ENCODE data around the gene STOX2. TPM values are rescaled to one million over a fixed set of nuclear protein-coding genes. Genes with fewer than 3 reads are reported as not detected.

Gene STOX2, protein sequence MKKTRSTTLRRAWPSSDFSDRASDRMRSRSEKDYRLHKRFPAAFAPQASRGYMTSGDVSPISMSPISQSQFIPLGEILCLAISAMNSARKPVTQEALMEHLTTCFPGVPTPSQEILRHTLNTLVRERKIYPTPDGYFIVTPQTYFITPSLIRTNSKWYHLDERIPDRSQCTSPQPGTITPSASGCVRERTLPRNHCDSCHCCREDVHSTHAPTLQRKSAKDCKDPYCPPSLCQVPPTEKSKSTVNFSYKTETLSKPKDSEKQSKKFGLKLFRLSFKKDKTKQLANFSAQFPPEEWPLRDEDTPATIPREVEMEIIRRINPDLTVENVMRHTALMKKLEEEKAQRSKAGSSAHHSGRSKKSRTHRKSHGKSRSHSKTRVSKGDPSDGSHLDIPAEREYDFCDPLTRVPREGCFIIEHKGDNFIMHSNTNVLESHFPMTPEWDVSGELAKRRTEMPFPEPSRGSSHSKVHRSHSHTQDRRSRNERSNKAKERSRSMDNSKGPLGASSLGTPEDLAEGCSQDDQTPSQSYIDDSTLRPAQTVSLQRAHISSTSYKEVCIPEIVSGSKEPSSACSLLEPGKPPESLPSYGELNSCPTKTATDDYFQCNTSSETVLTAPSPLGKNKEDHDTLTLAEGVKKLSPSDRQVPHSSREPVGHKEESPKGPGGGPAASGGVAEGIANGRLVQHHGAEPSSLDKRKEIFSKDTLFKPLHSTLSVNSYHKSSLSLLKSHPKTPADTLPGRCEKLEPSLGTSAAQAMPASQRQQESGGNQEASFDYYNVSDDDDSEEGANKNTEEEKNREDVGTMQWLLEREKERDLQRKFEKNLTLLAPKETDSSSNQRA (N-terminal part only)
- total RNA-seq (2014; rRNA removed; shearing (Covaris generic)) (not detected in 2 replicates), polyA plus RNA-seq (2016; fragmentation: Nextera tagmentation; extraction: Ambion mirVana) (not detected in 2 replicates)

DNA sequence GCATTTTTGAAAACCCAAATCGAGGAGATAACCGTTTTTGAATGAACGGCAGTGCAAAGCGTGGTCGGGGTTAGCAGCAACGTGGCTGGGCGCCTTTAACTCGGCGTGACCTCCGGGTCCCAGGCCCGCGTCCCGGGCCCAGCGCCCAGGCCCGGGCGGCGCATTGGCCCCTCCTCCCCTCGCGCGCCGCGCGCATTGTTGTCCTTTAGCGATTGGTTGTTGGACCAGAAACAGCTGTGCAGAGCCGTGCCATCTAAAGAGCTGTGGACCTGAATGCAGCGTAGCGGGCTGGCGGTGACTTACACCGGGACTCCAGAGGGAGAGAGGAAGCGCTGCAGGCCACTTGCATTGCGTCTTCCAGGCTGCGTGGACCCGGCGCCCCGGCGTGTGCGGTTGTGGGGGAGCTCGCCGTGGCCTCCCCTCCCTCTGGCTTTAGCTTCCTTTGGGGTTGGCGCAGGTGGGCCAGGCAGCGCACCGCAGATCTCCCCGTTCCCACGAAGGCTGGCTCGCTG is at the start of gene STOX2:
TSS of gene STOX2 (plus strand) at position 227 of the 512 bp plus-strand sequence. CDS start 1,484 bp downstream, outside the sequence.
- Histone ChIP-seq H3K9me3 (ENCODE audit: low read depth) (no peaks in the 10 kb centered on the region), H3K27me3 (replicated peaks; ENCODE audit: insufficient read depth) (peaks cover 39% of the 10 kb centered on the region), H3K4me2 (ENCODE audit: unreplicated experiment) (peak within 1 kb of the TSS; percentile 62), H3K4me1 (ENCODE audit: insufficient read depth) (0 out of 2 replicates have a peak, but pooled peaks cover 4% of the 10 kb centered on the region), H3K9me2 (ENCODE audit: insufficient read depth) (no peaks in the 10 kb centered on the region), H3K9ac (no peak within 1 kb of the TSS), H3K4me3 (peak within 1 kb of the TSS; percentile 61), H4K20me1 (ENCODE audit: insufficient read depth) (no peaks in the 10 kb centered on the region), H2AFZ (peak within 1 kb of the TSS; percentile 44), H3K27ac (no peak within 1 kb of the TSS), H3K79me2 (ENCODE audit: insufficient read depth) (no peaks in the 10 kb centered on the region), H3F3A (ENCODE audit: insufficient read depth) (no peaks in the 10 kb centered on the region), H3K36me3 (ENCODE audit: low read depth) (no peaks in the 10 kb centered on the region)
- in situ Hi-C loops (cut with MboI) = no loop called here
- no peak for TF ChIP-seq EZH2phosphoT487 (IDR thresholded peaks at IDR 0.05; ENCODE audit: insufficient read depth, low read depth)
- no peak for TF ChIP-seq EZH2 (IDR thresholded peaks at IDR 0.05; ENCODE audit: insufficient read depth, poor library complexity, severe bottlenecking)
- DNase-seq = peak; percentile 38
- WGBS, 2 experiments (ENCODE audit: low coverage in 1 of 2, low lambda C conversion rate in 2 of 2, missing lambda C conversion rate in 2 of 2) = 2 to 3% methylated on average over 44 to 45 of the region's 45 CpGs

DNA sequence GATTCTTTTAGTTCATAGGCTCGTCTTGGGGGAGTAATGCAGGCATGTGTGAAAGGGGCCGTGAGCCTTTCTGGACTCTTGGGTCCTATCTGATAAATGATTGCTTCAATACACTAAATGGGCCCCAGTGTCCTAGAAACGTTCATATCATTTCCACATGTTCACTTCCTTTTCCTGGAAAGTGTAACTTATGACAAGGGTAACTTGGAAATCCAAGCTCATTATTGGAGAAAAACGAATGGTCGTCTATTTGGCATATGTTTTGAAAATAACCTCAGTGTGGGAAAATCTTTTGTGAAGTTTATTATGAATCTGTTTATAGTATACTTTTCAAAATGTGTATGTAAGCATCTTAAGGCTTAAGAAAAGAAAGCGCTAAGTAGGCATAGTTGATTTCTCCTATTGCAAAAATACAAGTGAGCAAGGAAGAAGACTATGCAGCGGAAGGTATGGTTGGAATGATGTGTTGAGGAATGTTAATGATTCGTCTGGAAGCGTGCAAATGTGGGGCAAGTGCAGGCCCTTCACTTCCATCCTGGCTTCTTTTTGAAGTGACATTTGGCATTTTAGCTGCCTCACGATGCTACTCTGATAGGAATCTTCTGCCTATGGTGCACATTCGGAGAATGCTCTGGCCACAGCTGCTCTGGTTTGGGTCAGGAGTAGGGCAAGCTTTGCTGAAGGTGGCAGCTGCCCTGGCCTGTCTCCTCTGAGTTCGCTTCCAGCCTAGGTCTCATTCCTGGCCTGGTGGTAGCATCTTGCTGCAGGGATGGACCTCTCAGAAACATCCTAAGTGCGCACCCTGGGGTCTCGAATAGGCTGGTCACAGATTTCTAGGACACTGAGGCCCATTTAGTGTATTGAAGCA is 49.5 kb upstream of the STOX2 start:
- H3K4me3 ChIP-seq = no peak overlapping the region
- no peaks in the 10 kb centered on the region for H3K4me1 ChIP-seq (ENCODE audit: insufficient read depth)
- whole genome bisulfite sequencing, 2 experiments (ENCODE audit: low coverage in 1 of 2, low lambda C conversion rate in 2 of 2, missing lambda C conversion rate in 2 of 2) = 34 to 41% methylated on average over 14 of the region's 14 CpGs
- in situ Hi-C loops (cut with MboI) = no loop called here
- DNase-seq = no peak
- no peaks in the 10 kb centered on the region for H3K9me3 ChIP-seq (ENCODE audit: low read depth)
- no peaks in the 10 kb centered on the region for H3F3A ChIP-seq (ENCODE audit: insufficient read depth)
- H3K36me3 ChIP-seq (ENCODE audit: low read depth) = no peaks in the 10 kb centered on the region
- H4K20me1 ChIP-seq (ENCODE audit: insufficient read depth) = no peaks in the 10 kb centered on the region
- no peaks in the 10 kb centered on the region; the same call in 1 of the 2 replicates for H3K27me3 ChIP-seq (replicated peaks; ENCODE audit: insufficient read depth)
- no peak overlapping the region for H2AFZ ChIP-seq
- H3K27ac ChIP-seq = no peak overlapping the region
- H3K9me2 ChIP-seq (ENCODE audit: insufficient read depth) = no peaks in the 10 kb centered on the region
- TF ChIP-seq EZH2 (IDR thresholded peaks at IDR 0.05; ENCODE audit: insufficient read depth, poor library complexity, severe bottlenecking) (no peak), EZH2phosphoT487 (IDR thresholded peaks at IDR 0.05; ENCODE audit: insufficient read depth, low read depth) (no peak)
- no peak overlapping the region for H3K9ac ChIP-seq
- H3K4me2 ChIP-seq (ENCODE audit: unreplicated experiment) = no peak overlapping the region
- no peaks in the 10 kb centered on the region for H3K79me2 ChIP-seq (ENCODE audit: insufficient read depth)

DNA sequence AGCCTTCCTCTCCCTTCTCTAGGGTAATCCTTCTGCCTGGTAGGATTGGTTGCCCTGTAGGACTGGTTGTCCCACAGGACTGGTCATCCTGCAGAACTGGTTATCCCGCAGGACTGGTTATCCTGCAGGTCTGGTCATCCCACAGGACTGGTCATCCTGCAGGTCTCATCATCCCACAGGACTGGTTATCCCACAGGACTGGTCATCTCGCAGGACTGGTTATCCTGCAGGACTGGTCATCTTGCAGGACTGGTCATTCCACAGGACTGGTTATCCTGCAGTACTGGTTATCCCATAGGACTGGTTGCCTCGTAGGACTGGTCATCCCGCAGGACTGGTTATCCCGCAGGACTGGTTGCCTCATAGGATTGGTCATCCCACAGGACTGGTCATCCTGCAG is 48.1 kb upstream of the STOX2 start:
- no peak for DNase-seq
- in situ Hi-C loops (cut with MboI) = no loop called here
- H3K36me3 ChIP-seq (ENCODE audit: low read depth) = no peaks in the 10 kb centered on the region
- no peak overlapping the region for H3K4me3 ChIP-seq
- no peaks in the 10 kb centered on the region for H3K9me2 ChIP-seq (ENCODE audit: insufficient read depth)
- H3F3A ChIP-seq (ENCODE audit: insufficient read depth) = no peaks in the 10 kb centered on the region
- no peaks in the 10 kb centered on the region for H3K4me1 ChIP-seq (ENCODE audit: insufficient read depth)
- no peak overlapping the region for H3K9ac ChIP-seq
- no peaks in the 10 kb centered on the region for H3K79me2 ChIP-seq (ENCODE audit: insufficient read depth)
- H4K20me1 ChIP-seq (ENCODE audit: insufficient read depth) = no peaks in the 10 kb centered on the region
- no peaks in the 10 kb centered on the region for H3K9me3 ChIP-seq (ENCODE audit: low read depth)
- no peak overlapping the region for H3K27ac ChIP-seq
- no peaks in the 10 kb centered on the region; the same call in 1 of the 2 replicates for H3K27me3 ChIP-seq (replicated peaks; ENCODE audit: insufficient read depth)
- H3K4me2 ChIP-seq (ENCODE audit: unreplicated experiment) = no peak overlapping the region
- 50 to 59% methylated on average over 5 of the region's 5 CpGs for WGBS, 2 experiments (ENCODE audit: low coverage in 1 of 2, low lambda C conversion rate in 2 of 2, missing lambda C conversion rate in 2 of 2)
- TF ChIP-seq EZH2phosphoT487 (IDR thresholded peaks at IDR 0.05; ENCODE audit: insufficient read depth, low read depth) = no peak
- no peak for TF ChIP-seq EZH2 (IDR thresholded peaks at IDR 0.05; ENCODE audit: insufficient read depth, poor library complexity, severe bottlenecking)
- H2AFZ ChIP-seq = no peak overlapping the region
